Dedifferentiated amniotic fluid mesenchymal stem cell (primary cell): ENCODE results near the gene VASH1.
A peak's percentile ranks its signal among the peaks of the same experiment; 100 is the strongest.

ENCODE experiments used
- DNase-seq: peaks from one replicate; pipeline ENCODE4 v3.0.0-alpha.2; 2016; ENCODE audit errors: extremely low spot score

VASH1 gene

DNA sequence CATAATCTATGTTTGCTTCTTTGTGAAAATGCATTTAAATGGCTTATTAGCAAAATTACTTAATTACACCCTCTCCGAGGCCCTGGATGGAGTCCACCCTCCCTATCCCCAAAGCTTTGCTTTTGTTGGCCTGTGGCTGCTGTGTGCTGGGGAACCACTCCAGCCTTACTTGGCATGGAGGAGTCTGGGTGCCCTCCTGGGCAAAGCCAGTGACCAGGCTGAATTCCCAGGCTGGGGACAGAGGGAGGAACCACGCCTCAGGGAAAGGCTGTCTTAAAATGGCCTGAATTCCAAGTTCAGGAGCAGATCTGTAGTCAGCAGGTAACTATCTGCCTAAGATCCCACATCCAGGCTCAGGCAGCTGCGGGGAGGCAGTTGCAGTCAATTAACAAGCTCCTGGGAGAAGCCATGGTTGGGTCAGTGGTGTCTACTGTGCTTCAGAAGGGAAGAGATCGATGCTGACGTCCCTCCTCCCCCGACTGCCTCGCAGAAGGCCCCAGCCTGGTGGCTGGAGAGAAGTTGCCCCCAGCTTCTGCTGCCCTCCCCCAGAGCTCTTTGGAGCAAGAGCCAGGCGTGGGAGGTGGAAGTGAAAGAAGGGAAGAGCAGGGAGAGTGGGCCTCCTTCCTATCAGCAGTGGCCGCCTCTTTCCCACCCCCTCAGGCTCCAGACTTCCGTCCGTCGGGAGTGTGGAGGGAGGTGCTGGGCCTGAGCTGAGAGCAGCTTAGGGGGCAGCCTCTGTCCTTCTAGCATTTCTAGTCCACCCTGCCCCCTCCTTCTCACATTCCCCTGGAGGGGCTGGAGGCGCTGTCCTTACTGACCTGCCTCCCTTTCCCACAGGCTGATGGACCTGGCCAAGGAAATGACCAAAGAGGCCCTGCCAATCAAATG, 11.3 kb downstream of the VASH1 start:
- DNase-seq, result no peak

DNA sequence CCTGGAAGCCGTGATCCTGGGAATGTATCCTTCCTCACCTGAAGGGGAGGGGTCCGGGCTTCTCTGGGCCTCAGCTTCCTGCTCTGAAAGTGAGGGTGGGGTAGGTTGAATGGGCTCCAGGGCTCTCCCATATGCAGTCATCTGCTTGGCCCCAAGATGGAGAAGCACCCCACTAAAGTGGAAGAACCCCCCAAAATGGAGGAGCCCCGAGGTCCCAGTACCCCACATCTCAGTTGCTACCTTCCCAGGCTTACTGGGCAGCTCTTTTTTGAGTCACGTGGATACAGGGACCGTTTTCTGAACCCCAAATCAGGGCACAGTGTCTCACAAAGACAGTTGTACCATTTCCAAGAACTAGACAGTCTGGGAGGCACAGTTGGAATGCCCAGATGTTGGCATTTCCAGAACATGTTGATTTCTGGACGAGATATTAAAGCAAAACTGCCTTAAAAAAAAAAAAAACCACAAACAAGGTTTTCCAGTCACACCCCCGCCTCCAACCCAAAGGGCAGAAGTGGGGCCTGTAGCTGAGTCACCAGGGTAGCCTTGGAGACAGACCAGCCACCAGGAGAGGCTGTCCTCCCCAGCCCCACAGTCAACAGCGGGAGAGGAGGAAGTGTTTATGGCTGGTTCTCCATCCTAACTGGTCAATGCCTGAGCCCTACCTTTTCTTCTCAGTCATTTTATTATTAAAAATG, 12.1 kb downstream of the VASH1 start:
- DNase-seq, result peak; percentile 67

DNA sequence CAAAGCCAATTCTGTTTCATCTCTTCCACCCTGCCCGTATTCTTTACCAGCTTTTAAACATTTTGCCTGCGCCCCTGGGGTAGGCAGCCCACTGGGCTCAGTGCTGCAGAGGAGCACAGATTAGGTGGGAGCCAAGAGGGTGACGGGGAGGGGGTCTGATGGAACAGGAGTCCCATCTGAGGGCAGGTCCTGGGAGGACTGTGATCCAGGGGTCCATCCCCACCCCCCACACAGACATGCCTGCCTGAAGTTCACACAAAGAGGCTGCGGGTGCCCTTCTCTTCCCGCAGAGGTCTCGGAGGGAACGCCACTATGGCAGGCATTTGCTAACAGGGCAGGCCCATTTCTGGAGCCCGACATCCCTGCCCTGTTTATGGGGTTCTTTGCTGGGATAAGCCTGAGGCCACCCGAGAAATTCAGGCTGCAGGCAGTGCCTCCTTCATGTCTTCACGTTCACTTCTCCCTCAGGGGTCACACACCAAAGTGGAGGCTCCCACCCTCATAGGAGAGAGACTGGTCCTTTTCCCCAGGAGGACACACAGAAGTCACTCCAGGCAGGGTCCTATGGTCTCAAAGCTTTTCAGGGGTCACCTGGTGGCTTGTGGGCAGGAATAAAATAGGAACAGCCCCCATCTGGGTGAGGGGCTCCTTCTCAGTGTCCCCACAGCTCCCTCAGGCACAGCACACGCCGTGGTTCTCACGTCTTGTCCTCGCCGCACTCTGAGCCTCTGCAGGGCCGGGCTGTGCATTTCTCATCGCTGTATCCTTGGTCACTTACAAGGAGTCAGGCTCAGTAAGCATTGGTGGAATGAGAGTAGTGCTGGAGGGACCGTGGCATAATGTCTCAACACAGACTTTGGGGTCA, 12.9 kb downstream of the VASH1 start:
- no peak for DNase-seq

DNA sequence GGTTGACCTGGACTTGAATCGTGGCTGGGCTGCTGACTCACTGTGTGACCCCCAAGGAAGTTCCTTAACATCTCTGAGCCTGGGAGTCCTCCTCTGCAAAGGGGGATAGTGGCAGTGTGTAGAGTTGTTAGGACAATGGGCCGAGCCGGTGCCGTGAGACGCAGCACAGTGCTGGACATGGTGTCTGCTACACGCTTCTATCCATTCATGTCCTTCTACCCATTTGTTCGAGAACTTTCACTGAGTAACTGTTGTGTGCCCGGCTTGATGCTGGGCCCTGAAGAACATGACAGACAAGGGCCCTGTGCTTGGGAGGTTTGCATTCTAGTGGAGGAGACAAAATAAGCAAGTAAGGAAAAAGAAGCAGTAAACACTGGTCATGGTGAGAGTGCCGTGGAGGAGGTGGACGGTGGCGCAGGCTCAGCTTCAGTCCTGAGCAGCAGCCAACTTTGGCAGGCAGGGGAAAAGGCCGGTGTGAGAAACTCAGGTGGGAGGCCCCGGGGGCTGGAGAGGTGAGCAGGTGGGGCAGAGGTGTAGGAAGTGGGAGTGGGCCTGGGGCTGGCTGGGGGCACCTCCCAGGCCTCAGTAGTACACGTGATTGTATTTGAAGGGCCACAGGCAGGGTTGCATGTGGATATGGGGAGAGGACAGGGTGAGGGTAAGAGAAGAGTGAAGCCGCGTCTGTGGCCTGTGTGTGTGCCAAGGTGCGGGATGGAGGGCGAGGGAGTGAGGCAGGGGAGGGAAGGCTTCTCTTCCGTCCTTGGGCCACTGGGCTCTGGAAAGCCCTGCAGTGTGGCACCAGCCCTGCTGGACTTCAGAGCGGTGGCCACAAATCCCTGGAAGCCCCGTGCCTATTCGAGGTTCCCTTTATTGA, 13.8 kb downstream of the VASH1 start:
- no peak for DNase-seq

DNA sequence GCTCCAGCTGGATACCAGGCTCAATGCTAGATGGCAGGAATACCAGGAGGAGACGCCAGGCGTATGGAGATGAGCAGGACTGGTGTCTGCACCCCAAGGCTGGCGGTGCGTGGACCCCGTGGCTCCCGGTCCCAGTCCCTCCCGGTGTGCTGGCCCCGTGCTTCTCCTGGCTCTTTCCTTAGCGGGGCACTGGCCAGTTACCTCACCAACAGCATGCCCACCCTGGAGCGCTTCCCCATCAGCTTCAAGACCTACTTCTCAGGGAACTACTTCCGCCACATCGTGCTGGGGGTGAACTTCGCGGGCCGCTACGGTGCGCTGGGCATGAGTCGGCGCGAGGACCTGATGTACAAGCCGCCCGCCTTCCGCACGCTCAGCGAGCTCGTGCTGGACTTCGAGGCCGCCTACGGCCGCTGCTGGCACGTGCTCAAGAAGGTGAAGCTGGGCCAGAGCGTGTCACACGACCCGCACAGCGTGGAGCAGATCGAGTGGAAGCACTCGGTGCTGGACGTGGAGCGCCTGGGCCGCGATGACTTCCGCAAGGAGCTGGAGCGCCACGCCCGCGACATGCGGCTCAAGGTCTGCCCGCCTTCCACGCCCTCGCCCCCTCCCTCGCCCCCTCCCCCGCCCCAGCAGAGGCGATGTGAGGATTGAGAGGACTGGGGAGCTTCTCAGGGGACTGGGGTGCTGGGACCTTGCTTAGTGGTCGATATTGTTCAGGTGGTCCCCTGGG, 14.6 kb downstream of the VASH1 start:
- DNase-seq, result no peak

DNA sequence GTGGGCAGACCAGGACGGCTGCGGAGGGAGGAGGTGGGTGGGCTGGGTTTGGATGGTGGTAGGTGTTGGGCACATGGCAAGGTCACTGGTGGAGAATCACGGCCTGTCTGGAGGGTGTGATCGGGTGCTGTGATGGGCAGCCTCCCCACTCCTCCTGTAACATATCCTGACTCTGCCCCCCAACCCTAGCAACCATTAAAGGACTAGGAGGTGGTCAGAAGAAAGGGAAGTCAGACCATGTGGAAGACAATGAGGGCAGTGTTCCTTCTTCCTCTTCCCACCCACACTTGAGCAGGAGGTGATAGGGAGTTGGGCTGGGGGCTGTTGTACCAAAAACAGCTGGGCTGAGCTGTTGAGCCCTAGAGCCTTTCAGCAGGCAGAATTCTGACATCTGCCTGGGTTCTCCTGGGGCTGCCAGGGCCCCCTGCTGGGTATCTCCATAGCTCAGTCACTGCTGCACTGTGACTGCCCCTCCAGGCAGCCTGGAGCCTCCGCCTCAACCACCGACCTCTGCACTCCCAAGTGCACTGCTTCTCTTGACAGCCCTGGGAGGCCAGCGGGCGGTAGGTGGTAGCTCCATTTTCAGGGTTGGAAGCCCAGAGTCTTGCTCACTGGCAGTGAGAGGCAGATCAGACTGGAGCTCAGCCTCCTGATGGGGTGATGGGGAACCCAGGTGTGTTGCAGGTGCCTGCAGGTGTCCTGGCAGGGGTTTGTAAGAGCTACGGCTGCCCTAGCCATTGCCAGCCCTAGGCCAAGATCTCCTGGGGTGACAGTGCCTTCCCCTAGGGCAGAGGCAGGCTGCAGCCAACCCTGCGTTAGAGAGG, 15.4 kb downstream of the VASH1 start:
- no peak for DNase-seq

DNA sequence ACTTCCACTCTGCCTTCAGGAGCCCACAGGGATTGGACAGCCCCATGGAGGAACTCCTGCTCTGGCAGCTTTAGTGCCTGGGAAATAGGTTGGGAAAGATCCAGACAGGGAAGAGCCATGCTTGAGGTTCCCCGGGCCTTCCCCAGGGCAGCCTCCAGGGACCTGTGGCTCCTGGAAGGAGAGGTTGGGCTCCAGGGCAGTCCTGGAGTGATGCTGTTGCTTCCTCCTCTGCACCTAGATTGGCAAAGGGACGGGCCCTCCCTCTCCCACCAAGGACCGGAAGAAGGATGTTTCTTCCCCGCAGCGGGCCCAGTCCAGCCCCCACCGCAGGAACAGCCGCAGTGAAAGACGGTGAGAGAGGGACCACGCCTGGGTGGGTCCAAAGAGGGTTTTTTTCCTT, 16.5 kb downstream of the VASH1 start:
- no peak for DNase-seq

DNA sequence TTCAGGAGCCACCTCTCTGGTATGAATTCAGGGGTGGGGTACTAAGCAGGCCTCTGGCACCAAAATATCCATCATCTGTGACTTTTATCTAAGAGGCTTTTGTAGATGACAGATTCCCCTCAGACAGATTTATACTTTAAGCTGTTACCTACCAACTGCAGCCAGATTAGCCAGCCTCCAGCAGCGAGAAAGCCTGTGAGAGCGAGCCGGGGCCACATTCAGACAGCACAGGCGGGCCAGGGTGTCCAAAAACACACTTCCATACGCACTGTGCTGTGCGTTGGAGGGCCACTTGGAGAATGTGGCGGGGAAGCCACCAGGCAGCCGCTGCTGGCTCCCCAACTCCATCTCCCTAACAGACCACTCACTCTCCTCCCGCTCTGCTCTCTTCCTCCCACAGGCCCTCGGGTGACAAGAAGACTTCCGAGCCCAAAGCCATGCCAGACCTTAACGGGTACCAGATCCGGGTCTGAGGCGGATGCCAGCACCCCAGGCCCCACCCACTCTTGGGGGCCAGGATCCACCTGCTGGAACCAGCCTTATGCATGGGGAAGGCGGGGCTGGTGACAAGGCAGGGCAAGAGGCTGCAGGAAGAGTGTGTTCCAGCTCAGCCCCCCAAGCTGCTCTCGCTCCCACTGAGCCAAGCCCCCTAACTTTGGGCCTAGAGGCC, 17.4 kb downstream of the VASH1 start:
- DNase-seq, result no peak

DNA sequence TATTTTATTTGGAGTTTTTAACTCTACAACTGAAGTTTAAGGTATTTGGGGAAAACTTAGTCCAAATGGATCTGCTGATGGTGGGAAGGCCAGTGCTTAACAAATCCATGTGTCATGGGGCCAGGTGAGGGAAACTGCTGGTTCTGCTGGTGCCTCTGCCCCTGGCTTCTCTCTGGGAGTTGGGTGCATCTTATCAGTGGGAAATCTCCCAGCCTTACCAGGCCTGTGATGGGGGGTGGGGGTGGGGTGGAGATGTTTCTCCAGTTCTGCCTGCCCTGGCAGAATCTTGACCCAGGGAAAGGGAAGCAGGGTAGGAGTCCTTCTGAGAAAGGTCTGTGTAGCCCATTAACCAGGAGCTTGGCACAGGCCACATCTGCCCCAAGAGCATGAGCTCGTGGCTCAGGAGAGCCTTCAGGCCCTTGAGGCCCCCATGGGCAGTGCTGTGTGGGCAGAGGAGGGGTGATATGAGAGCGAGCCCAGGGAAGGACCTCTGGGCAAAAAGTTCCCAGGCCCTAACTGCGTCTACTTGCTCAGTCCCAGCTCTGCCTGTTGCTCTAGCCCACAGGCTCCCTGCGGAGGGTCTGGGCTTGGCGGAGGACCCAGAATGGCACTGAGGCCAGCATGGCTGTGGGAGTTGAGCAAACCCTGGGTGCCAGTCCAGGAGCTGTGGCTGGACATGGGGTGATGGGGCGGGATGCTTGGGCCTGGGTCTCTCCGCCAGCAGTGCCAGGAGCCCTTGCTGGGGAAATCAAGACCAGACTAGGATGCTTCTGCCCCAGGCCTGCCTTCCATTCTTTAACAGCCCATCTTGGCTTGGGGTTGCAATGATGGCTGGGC, 18.2 kb downstream of the VASH1 start:
- no peak for DNase-seq

DNA sequence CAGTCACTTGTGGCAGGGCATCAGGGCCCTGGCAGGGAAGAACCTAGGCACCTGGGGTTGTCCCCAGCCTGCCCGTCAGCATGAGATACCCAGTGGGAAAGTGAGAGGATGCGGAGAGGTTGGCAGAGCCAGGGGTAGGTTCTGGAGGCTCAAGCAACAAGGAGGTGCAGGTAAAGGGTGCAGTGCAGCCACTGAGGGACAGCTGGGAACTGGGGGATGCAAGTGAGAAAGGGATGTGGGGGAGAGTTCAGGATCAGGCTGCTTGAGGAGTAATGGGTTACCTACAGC, 18.7 kb downstream of the VASH1 start:
- no peak for DNase-seq

DNA sequence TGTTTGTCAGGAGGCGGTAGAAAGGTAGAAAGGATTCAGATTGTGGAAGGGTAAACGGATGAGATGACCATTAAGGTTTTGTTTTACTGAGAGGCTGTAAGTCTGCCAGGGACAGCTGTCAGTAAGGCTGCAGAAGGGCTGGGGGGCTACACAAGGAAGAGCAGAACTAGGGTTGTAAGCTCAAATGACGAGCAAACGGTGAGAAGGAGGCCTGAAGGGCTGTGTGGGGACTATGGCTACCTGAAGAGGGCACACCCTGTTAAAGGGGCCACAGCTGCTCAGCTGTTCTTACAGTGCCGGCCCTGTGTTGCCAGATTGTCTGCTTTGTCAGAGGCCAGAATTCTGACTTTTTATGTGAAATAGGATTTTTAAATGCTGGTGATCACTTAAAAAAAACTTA, 19.1 kb downstream of the VASH1 start:
- DNase-seq, result no peak

DNA sequence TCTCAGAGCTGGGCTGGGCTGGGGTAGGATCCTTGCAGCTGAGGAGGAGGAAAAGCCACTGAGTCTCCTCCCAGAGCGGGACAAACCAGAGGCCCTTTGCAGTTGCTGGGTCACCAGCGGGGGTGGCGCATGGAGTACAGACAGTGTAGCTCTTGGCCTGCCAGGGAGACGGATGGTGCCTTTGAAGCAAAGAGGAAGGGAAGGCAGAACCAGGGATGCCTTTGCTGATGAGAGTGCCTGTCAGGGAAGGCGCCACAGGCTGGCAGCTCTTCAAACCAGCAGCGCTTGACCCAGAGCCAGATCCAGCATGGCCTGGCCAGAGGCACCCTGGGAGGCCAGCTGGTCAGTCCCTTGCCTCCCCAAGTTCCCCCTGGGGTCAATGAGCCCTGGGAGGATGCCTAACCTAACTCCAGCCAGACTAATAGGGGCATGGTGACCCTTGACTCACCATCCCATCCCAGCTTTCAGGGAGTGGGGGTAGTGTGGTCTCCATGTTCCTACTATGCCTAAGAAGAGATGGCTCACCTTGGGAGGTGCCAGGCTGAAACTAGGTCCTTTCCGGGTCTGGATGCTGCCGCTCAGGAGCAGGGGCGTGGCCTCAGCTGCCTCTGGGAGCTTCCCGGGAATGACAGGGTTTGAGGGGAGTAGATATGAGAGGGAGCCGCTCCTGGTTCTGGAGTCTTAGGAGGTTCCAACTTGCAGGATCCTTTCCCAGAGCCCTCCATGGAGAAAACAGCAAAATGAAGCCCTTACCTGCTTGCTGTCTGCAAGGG, 19.8 kb downstream of the VASH1 start:
- no peak for DNase-seq

DNA sequence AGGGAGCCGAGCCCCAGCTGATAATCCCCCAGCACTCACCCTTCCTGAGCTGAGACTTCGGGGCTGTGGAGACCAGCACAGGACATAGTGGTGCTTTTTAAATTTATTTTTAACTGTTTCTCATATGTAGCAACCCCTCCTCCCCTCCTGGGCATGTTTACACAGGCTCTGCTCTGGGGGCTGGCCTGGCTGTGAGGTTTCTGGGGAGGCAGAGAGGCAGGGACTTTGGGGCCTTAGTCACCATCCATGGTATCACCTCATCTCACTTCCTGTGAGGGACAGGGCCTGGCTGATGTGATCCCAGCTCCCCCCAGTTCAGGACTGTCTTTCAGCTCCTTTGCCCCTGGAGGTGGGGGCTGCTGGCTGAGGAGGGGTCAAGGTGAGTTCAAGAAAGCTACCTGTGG, 20.4 kb downstream of the VASH1 start:
- DNase-seq, result no peak

DNA sequence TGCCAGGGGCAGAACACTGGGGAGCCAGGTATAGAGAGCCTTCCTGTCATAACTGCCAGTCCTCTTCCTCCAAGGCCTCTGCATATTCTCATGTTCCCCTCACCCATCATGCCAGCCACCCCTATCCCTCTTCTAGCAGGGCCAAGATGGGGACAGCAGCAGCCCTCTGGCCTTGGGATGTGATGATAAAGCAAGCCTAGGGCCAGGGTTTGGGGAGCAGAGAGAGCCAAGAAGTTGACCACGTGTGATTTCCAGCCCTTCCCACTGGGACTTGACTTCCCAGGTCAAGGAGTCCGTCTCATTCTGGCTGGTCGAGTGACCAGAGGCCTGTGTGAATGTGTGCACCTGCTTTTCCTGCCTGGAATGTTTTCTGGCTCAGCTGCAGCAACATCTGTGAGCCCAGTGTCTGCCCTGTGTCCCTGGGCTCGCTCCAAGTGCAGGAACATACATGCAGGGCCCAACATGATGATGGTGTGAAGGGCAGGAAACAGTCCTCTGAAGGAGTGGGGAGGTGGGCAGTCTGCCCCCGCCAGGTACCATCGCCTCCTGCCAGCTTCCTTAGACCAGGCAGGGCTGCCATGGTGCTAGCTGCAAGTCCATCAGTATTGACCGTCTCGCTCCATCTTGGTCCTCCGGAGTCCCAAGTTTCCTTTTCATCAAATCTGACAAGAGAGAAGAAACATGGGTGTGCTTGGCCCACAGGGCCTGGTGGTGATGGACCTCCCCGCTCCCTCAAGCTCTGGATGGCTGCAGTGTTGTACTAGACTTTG, 21.0 kb downstream of the VASH1 start:
- no peak for DNase-seq

DNA sequence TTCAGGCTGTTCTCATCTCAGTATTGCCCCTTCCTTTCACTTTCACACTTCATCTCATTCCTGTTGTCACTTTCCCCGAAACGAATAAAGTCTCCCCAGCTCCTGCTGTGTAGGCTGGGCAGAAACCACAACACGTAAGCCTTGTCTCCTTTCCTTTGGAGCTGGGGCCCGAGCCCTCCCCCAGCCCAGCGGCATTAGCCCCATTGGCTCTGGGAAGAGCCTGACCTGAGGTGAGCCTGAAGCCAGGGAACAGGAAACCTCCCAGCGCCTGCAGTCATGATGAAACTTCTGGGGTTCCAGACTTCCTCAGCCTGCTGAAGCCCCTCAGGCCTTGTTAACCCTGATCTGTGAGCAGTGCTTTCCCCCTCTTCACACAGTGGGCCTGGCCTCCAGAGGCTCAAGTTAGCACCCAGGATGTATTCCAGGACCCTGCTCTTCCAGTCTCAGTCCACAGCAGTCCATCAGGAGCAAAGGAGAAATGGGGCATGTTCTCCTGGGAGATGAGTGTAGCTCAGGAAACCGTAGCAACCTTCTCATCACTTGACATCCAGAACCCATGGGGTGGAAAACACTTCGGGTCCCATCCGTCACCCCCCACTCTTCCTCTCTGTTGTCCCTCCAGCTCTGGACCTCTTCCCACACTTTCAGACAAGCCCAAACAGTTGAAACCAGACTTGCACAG, 21.8 kb downstream of the VASH1 start:
- no peak for DNase-seq

DNA sequence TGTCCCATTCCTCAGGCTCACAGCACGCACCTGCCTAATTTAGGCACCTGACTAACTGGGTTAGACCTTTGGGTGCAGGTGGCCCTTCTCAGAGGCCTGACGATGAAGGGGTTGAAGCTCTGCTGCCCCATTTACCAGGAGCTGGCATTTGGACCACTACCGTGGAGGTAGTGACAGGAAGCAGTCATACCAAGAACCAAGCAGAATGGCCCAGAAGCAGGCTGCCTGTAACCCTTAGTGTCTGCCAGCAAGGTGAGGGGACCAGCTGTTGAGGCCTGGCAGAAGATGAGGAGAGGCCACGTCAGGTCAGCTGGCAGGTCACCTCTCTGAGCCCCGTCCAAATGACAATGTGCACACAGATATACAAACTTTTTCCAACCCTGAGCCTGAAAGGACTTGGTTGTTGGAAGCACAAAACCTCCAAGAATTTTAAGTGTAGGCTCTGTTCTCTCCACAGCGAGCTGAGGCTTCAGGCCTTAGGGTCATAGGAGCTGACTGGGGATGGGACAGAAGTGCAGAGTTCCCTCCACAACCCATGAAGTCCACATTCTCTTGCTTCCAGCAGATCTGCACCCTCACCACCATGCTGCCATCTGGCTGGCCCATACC, 23.1 kb downstream of the VASH1 start:
- DNase-seq, result no peak
